ENCODE measurements around the gene AGAP1. TPM values are rescaled to one million over a fixed set of nuclear protein-coding genes. Genes with fewer than 3 reads are reported as not detected.

Gene AGAP1
- total RNA-seq, 2 donors from 2014 or later = 32.8 to 34.7 TPM

- Histone ChIP-seq H3K9me3 (ENCODE audit: control insufficient read depth, low read length) (peaks cover 8% of the 10 kb centered on the region), H3K4me1 (ENCODE audit: control insufficient read depth, insufficient read depth, low read length) (no peaks in the 10 kb centered on the region), H3K27me3 (ENCODE audit: control insufficient read depth, insufficient read depth, low read length, poor library complexity, severe bottlenecking) (no peaks in the 10 kb centered on the region), H3K36me3 (ENCODE audit: control insufficient read depth, insufficient read depth, low read length) (no peaks in the 10 kb centered on the region), H3K9ac (ENCODE audit: extremely low read depth, low read length, poor library complexity, severe bottlenecking) (no peak overlapping the region), H3K4me3 (ENCODE audit: low read length) (no peak overlapping the region), H3K27ac (ENCODE audit: low read depth, low read length) (no peak overlapping the region)
- 94 to 95% methylated on average over 4 to 8 of the region's 8 CpGs for WGBS, 2 experiments (ENCODE audit: insufficient coverage in 1 of 2, insufficient read length in 1 of 2)
- no peak overlapping the region for H3K4me3 Mint-ChIP-seq
- H3K27ac Mint-ChIP-seq = no peak overlapping the region
- no peaks in the 10 kb centered on the region for H3K4me1 Mint-ChIP-seq
- no peak for TF ChIP-seq CTCF (conservative IDR thresholded peaks at IDR 0.05)
- H3K27me3 Mint-ChIP-seq (ENCODE audit: insufficient read depth) = peaks cover 5% of the 10 kb centered on the region
- DNase-seq = no peak
- H3K9me3 Mint-ChIP-seq = no peaks in the 10 kb centered on the region
- H3K36me3 Mint-ChIP-seq (ENCODE audit: low read depth) = peaks cover 20% of the 10 kb centered on the region
Observed at GRCh38 chr2:235918876-235919275, 425.0 kb downstream of the AGAP1 start.

DNA sequence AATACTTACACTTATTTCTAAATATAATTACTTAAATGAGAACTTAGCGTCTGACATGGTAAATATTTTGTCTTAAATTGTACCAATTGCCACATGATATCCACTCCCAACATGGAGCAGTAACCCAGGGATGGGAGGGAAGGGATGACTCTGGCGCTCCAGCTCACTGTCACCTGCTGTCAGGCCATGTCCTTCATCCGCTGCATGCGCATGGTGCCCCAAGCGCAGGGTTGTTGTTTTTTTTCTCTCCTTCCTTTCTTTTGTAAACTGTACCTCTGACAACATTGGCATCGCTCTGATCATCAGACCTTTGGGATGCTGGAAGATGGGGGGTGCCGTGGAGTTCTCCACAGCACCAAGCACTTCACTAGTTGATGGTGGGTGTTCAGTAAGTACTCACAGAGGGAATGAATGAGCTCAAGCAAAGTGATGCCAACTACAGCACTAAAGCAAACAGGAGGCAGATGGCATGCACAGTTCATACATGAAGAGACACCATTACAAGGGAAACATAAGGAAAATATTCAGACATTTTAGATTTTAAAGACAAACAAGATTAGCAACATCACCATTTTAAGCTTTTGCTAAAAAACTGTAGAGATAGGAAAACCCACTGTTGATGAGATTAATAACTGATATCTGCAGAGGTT is 426.5 kb downstream of the AGAP1 start:
- Mint-ChIP-seq H3K9me3 (no peaks in the 10 kb centered on the region), H3K4me3 (no peak overlapping the region), H3K4me1 (peaks cover 4% of the 10 kb centered on the region), H3K27me3 (ENCODE audit: insufficient read depth) (peaks cover 12% of the 10 kb centered on the region), H3K27ac (no peak overlapping the region), H3K36me3 (ENCODE audit: low read depth) (peaks cover 11% of the 10 kb centered on the region)
- Histone ChIP-seq H3K4me3 (ENCODE audit: low read length) (no peak overlapping the region), H3K9ac (ENCODE audit: extremely low read depth, low read length, poor library complexity, severe bottlenecking) (no peak overlapping the region), H3K27me3 (ENCODE audit: control insufficient read depth, insufficient read depth, low read length, poor library complexity, severe bottlenecking) (no peaks in the 10 kb centered on the region), H3K27ac (ENCODE audit: low read depth, low read length) (no peak overlapping the region), H3K36me3 (ENCODE audit: control insufficient read depth, insufficient read depth, low read length) (no peaks in the 10 kb centered on the region), H3K9me3 (ENCODE audit: control insufficient read depth, low read length) (peaks cover 8% of the 10 kb centered on the region), H3K4me1 (ENCODE audit: control insufficient read depth, insufficient read depth, low read length) (no peaks in the 10 kb centered on the region)
- WGBS, 2 experiments (ENCODE audit: insufficient coverage in 1 of 2, insufficient read length in 1 of 2) = 91 to 95% methylated on average over 4 to 7 of the region's 7 CpGs
- no peak for DNase-seq
- TF ChIP-seq CTCF (conservative IDR thresholded peaks at IDR 0.05) = no peak

DNA sequence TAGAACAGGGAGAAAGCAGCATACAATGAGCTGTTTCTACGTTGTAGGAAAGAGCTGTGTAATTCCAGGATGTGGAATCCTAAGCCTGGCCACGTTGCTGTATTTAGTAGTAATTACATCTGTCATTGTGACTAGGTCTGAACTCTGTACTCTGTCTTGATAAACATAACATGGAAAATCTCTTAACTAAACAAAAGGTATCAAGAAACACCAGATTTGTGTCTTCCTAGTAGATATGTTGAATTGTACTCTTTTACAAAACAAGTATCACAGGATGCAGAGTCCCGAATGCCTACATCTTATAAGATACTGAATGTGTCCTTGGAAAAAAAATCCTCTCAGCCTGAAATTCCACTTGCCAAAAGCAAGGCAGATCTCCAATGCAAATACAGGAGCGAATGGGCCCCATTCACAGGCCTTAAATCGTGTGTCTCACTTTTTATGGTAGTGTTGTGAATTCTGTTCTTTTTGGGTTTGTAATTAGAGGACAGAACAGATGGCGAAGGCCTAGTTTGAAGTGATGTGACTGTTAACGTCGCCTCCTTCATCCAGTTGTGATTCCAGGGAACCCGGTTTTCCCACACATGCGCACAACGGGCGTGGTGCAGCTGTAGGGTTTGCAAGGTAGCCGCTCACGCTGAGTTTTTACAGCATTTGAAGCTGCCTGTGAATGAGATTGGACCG is 427.8 kb downstream of the AGAP1 start:
- WGBS, 2 experiments (ENCODE audit: insufficient coverage in 1 of 2, insufficient read length in 1 of 2) = 91 to 95% methylated on average over 7 to 15 of the region's 15 CpGs
- Mint-ChIP-seq H3K27me3 (ENCODE audit: insufficient read depth) (peaks cover 12% of the 10 kb centered on the region), H3K9me3 (no peaks in the 10 kb centered on the region), H3K27ac (no peak overlapping the region), H3K4me3 (no peak overlapping the region), H3K4me1 (peaks cover 9% of the 10 kb centered on the region), H3K36me3 (ENCODE audit: low read depth) (peaks cover 1% of the 10 kb centered on the region)
- Histone ChIP-seq H3K27me3 (ENCODE audit: control insufficient read depth, insufficient read depth, low read length, poor library complexity, severe bottlenecking) (no peaks in the 10 kb centered on the region), H3K4me1 (ENCODE audit: control insufficient read depth, insufficient read depth, low read length) (no peaks in the 10 kb centered on the region), H3K9ac (ENCODE audit: extremely low read depth, low read length, poor library complexity, severe bottlenecking) (no peak overlapping the region), H3K27ac (ENCODE audit: low read depth, low read length) (no peak overlapping the region), H3K9me3 (ENCODE audit: control insufficient read depth, low read length) (no peaks in the 10 kb centered on the region), H3K4me3 (ENCODE audit: low read length) (no peak overlapping the region), H3K36me3 (ENCODE audit: control insufficient read depth, insufficient read depth, low read length) (peaks cover 5% of the 10 kb centered on the region)
- no peak for DNase-seq
- TF ChIP-seq CTCF (conservative IDR thresholded peaks at IDR 0.05) = no peak

Data from endodermal cell (in vitro differentiated cells).